GM10248 (cell line): ENCODE measurements around the gene CCDC137.

Source experiments
- CTCF ChIA-PET: fragments of 300-600 bp; sonication (Branson Sonifier 250); formaldehyde crosslinking; extraction: SDS; loops from one replicate; lab custom pipeline; 2021; ENCODE audit warnings: antibody characterized with exemption; lab: Yijun Ruan, JAX
- POLR2A ChIA-PET: fragments of 350-650 bp; sonication (Branson Sonifier 250); formaldehyde crosslinking; extraction: SDS; loops from one replicate; lab custom pipeline; 2020; ENCODE audit warnings: antibody characterized with exemption; lab: Yijun Ruan, JAX
- DNase-seq: peaks from one replicate; pipeline ENCODE4 v3.0.0; 2012; ENCODE audit errors: extremely low spot score
- TF ChIP-seq, protein P1 (sequence below): IDR thresholded peaks from 2 replicates; pipeline ENCODE4 v1.5.1; 2012; ENCODE audit warnings: mild to moderate bottlenecking, low read depth; ENCODE audit errors: extremely low read depth, missing control alignments, control extremely low read depth

Gene CCDC137

DNA sequence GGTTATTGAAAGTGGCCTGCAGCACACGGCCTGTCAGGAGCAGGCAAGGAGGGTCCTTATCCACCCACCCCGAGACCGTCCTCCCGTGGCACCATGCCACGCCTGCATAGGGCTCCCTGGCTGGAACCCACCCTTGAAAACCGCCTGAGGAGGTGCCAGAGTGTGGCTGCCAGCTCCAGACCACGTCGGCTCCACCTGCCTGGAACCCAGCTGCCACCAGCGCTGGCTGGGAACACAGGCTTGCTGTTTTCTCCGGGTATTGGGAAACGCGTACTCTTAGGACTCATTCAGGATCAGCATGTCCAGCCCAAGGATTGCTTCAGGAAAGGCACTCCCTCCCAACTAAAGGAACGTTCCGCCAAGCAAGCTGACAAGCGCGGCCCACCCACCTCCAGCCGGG lies 10.4 kb downstream of the CCDC137 start:
- DNase-seq: no peak
- ChIA-PET CTCF (interaction anchor here (1.0 to 3.1 kb wide), 5 partner anchors 10 to 58 kb away, joined by 3 to 16 read pairs (median 3); partner anchors contain the start of genes CCDC137 and OXLD1), POLR2A (no interaction called here)
- TF ChIP-seq, protein P1, sequence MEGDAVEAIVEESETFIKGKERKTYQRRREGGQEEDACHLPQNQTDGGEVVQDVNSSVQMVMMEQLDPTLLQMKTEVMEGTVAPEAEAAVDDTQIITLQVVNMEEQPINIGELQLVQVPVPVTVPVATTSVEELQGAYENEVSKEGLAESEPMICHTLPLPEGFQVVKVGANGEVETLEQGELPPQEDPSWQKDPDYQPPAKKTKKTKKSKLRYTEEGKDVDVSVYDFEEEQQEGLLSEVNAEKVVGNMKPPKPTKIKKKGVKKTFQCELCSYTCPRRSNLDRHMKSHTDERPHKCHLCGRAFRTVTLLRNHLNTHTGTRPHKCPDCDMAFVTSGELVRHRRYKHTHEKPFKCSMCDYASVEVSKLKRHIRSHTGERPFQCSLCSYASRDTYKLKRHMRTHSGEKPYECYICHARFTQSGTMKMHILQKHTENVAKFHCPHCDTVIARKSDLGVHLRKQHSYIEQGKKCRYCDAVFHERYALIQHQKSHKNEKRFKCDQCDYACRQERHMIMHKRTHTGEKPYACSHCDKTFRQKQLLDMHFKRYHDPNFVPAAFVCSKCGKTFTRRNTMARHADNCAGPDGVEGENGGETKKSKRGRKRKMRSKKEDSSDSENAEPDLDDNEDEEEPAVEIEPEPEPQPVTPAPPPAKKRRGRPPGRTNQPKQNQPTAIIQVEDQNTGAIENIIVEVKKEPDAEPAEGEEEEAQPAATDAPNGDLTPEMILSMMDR: no peak

DNA sequence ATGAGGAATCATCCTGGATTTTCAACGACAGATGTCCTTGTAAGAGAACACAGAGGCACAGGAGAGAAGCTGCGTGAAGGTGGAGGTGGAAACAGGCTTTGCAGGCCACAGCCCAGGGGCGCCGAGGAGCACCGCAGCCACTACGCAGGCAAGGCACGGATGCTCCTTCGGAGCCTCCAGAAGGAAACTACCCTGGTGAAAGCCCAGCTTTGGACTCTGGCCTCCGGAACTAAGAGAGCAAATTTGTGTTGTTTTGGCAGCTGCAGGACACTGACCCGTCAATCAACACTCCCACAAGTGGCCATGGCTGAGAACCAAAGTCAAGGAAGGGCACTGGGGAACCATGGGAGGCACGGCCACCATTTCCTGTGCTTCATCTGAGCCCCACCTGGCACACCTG lies 13.6 kb downstream of the CCDC137 start:
- ChIA-PET CTCF (interaction anchor here (0.9 kb wide), 1 partner anchor 10 kb away, joined by 3 read pairs; no protein-coding TSS in a partner anchor), POLR2A (no interaction called here)
- TF ChIP-seq, protein P1: no peak
- DNase-seq: no peak

DNA sequence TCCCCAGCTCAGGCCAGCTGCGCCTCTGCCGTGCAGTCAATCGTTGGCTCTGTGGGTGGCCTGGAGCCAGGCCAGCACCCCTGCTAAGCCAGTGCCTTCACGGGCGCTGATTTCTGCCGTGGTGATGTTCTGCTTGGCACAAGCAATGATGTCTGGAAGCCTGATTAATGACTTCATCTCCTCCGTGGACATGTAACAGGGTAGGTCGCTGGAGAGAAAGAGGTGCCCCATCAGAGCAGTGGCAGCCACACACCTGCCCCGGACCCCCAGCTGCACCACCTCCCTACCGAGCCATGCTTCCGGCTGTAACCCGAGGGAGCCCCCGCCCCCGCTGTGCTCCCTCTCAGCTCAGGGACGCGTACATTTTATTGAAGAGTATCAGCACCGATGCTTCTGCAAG lies 15.1 kb downstream of the CCDC137 start:
- ChIA-PET POLR2A (interaction anchor here (1.0 kb wide), 1 partner anchor 20 kb away, joined by 3 read pairs; no protein-coding TSS in a partner anchor), CTCF (interaction anchor here (1.3 kb wide), 1 partner anchor 31 kb away, joined by 3 read pairs; no protein-coding TSS in a partner anchor)
- DNase-seq: no peak
- TF ChIP-seq, protein P1: no peak

DNA sequence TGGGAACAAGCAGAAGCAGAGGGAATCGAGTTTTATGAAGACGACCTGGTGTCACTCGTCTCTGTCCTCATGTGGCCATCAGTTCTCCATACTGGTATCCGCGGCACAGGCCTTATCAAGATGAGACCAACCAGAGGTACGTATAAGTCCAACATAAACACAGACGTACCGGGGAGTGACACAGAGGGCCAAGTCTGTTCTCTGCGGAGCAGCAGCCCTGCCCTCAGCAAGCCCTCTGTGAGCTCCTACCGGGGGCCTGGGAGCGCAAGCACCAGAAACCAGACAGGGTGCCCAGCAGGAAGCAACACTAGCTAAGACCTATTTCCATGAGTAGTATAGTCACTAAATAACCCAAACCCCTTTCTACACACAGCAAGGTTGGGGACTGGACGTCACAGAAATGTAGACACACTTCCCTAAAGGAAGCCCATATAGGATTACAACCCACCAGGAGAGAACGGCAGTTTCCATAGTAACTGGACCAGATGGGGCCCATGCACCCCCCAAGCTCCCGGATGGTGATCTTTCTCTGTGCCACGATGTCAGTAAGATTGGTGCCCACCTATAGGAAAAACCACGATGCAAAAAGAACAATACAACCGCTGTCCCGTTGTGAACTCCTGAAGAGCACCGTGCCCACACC lies 16.1 kb downstream of the CCDC137 start:
- TF ChIP-seq, protein P1: no peak
- no peak for DNase-seq
- ChIA-PET POLR2A (interaction anchor here (1.0 kb wide), 1 partner anchor 19 kb away, joined by 3 read pairs; no protein-coding TSS in a partner anchor), CTCF (interaction anchor here (1.3 to 3.2 kb wide), 4 partner anchors 12 to 32 kb away, joined by 3 to 12 read pairs (median 4); partner anchors contain the start of gene MRPL12)

DNA sequence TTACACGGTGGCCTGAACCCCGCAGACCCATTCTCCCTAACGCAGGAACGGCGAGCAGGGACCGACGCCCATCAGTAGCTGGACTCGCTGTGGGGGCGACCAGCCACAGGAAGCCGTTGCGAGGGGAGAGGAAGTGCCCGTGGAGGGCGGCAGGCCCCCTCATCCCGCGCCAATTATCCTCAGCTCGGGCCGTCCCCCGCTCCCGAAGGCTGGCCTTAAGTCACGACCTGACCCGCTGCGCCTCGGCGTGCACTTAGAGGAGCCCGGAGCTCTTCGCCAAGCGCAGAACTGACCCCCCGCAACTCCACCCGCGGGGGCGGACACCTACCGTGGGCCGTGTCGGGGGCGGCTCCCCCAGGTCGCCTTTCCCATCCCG lies 16.7 kb downstream of the CCDC137 start:
- ChIA-PET POLR2A (interaction anchor here (0.8 to 1.0 kb wide), 4 partner anchors 20 to 186 kb away, joined by 3 read pairs; partner anchors contain the start of genes FAAP100 and MRPL12), CTCF (interaction anchor here (1.2 to 3.2 kb wide), 5 partner anchors 12 to 32 kb away, joined by 3 to 12 read pairs (median 3); partner anchors contain the start of gene MRPL12)
- TF ChIP-seq, protein P1: no peak
- no peak for DNase-seq

DNA sequence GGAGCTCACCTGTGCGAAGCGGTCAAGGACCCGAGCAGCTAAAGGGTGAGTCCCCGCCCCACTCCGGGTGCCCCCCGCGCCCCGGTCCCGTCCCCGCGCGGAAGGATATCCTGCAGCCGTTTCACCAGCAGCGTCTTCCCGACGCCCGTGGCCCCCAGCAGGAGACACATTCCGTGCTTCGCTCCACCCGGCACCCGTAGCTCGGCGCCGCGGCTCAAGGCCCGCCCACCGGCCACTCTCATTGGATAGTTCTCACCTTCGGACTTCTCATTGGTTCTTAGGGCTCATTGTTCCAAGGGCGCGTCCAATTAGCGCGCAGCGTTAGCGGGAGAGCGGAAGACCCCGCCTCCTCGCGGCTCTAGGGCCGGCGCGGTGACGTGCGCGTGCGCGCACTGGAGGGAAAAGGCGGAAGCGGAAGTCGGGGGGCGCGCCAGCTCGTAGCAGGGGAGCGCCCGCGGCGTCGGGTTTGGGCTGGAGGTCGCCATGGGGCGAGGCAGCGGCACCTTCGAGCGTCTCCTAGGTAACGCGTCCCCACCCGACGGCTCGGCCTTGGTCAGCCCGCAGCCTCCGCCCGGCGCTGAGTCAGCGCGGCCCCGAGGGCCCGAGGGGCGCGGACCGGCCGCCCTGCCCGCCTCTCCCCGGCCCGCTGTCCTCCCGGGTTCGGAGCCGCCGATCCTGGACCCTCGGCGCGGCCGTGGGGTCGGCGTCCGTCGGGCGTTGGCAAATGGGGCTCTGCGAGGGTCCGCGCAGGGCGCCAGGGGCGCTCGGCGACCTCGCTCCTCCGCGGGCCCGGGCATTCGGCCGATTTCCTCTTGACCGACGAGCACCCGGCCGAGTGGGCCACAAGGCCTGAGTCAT lies 17.3 kb downstream of the CCDC137 start, which contains the start of the genes ARL16 and HGS:
Gene ARL16, minus strand, starts transcription at position 214 of the 858 bp plus-strand sequence. Its CDS starts 44 bp downstream, at position 170.
Gene HGS, plus strand, starts transcription at position 428 of the 858 bp plus-strand sequence. Its CDS starts 56 bp downstream, at position 484.
- ChIA-PET POLR2A (interaction anchor here (0.5 to 1.0 kb wide), 5 partner anchors 19 to 186 kb away, joined by 3 to 12 read pairs (median 3); partner anchors contain the start of genes FAAP100 and MRPL12), CTCF (interaction anchor here (1.2 to 3.2 kb wide), 5 partner anchors 9 to 24 kb away, joined by 3 to 12 read pairs (median 4); partner anchors contain the start of gene MRPL12)
- DNase-seq: peak; percentile 100
- TF ChIP-seq, protein P1: no peak
